ENCODE data around the gene GPR15. TPM values are rescaled to one million over a fixed set of nuclear protein-coding genes. Genes with fewer than 3 reads are reported as not detected.

GPR15 gene
- total RNA-seq, 1 donor from 2014 or later = not detected

GRCh38 chr3:98529856-98530459, 1.8 kb upstream of the GPR15 start:
- no peaks in the 10 kb centered on the region for H3K9me3 Mint-ChIP-seq (ENCODE audit: unreplicated experiment)
- no peak for TF ChIP-seq CTCF (IDR thresholded peaks at IDR 0.05)
- no peak overlapping the region for H3K27ac Mint-ChIP-seq (ENCODE audit: unreplicated experiment)
- no peaks in the 10 kb centered on the region for H3K36me3 Mint-ChIP-seq (ENCODE audit: unreplicated experiment)
- H3K27me3 Mint-ChIP-seq (ENCODE audit: unreplicated experiment) = peaks cover 76% of the 10 kb centered on the region
- H3K4me1 Mint-ChIP-seq (ENCODE audit: unreplicated experiment) = no peaks in the 10 kb centered on the region
- no peak overlapping the region for H3K4me3 Mint-ChIP-seq (ENCODE audit: unreplicated experiment)
- no peak for DNase-seq (ENCODE audit: extremely low spot score, unreplicated experiment)

- Mint-ChIP-seq H3K9me3 (ENCODE audit: unreplicated experiment) (no peaks in the 10 kb centered on the region), H3K4me3 (ENCODE audit: unreplicated experiment) (no peak overlapping the region), H3K4me1 (ENCODE audit: unreplicated experiment) (no peaks in the 10 kb centered on the region), H3K27me3 (ENCODE audit: unreplicated experiment) (peaks cover 74% of the 10 kb centered on the region), H3K36me3 (ENCODE audit: unreplicated experiment) (no peaks in the 10 kb centered on the region), H3K27ac (ENCODE audit: unreplicated experiment) (no peak overlapping the region)
- no peak for DNase-seq (ENCODE audit: extremely low spot score, unreplicated experiment)
- no peak for TF ChIP-seq CTCF (IDR thresholded peaks at IDR 0.05)
These were observed 1.1 kb upstream of the GPR15 start for GRCh38 chr3:98530676-98531075.

- H3K9me3 Mint-ChIP-seq (ENCODE audit: unreplicated experiment) = no peaks in the 10 kb centered on the region
- TF ChIP-seq CTCF (IDR thresholded peaks at IDR 0.05) = no peak
- no peaks in the 10 kb centered on the region for H3K4me1 Mint-ChIP-seq (ENCODE audit: unreplicated experiment)
- DNase-seq (ENCODE audit: extremely low spot score, unreplicated experiment) = no peak
- no peaks in the 10 kb centered on the region for H3K36me3 Mint-ChIP-seq (ENCODE audit: unreplicated experiment)
- H3K27me3 Mint-ChIP-seq (ENCODE audit: unreplicated experiment) = peaks cover 78% of the 10 kb centered on the region
- no peak overlapping the region for H3K4me3 Mint-ChIP-seq (ENCODE audit: unreplicated experiment)
- H3K27ac Mint-ChIP-seq (ENCODE audit: unreplicated experiment) = no peak overlapping the region
These were observed 478 bp downstream of the GPR15 start for GRCh38 chr3:98532275-98532637.

GRCh38 chr3:98532709-98533571, 1.2 kb downstream of the GPR15 start:
- H3K27ac Mint-ChIP-seq (ENCODE audit: unreplicated experiment) = no peak overlapping the region
- TF ChIP-seq CTCF (IDR thresholded peaks at IDR 0.05) = no peak

GRCh38 chr3:98534168-98534567, 2.4 kb downstream of the GPR15 start:
- Mint-ChIP-seq H3K4me3 (ENCODE audit: unreplicated experiment) (no peak overlapping the region), H3K4me1 (ENCODE audit: unreplicated experiment) (no peaks in the 10 kb centered on the region), H3K27me3 (ENCODE audit: unreplicated experiment) (peaks cover 64% of the 10 kb centered on the region), H3K27ac (ENCODE audit: unreplicated experiment) (no peak overlapping the region), H3K36me3 (ENCODE audit: unreplicated experiment) (no peaks in the 10 kb centered on the region), H3K9me3 (ENCODE audit: unreplicated experiment) (no peaks in the 10 kb centered on the region)
- DNase-seq (ENCODE audit: extremely low spot score, unreplicated experiment) = no peak
- TF ChIP-seq CTCF (IDR thresholded peaks at IDR 0.05) = no peak

More at GRCh38 chr3:98532709-98533571, 1.2 kb downstream of the GPR15 start:
- H3K36me3 Mint-ChIP-seq (ENCODE audit: unreplicated experiment) = no peaks in the 10 kb centered on the region
- no peaks in the 10 kb centered on the region for H3K4me1 Mint-ChIP-seq (ENCODE audit: unreplicated experiment)
- peaks cover 74% of the 10 kb centered on the region for H3K27me3 Mint-ChIP-seq (ENCODE audit: unreplicated experiment)
- H3K9me3 Mint-ChIP-seq (ENCODE audit: unreplicated experiment) = no peaks in the 10 kb centered on the region
- H3K4me3 Mint-ChIP-seq (ENCODE audit: unreplicated experiment) = no peak overlapping the region
- DNase-seq (ENCODE audit: extremely low spot score, unreplicated experiment) = no peak

Data from osteocyte (in vitro differentiated cells).